Adipocyte (in vitro differentiated cells): Measurements from ENCODE around the gene VCPKMT.
"Not testable (repeated sequence)": the region's sequence is repeated elsewhere in the genome, so short reads cannot be mapped to it uniquely, and the experiment has no call there.

Experiments used
- DNase-seq: peaks from one replicate; pipeline ENCODE4 v3.0.0-alpha.2; 2015; ENCODE audit warnings: low read depth
- H3K27me3 ChIP-seq: replicated peaks from 2 replicates; pipeline ENCODE4 v1.7.0; 2013; ENCODE audit warnings: mild to moderate bottlenecking, low read length, moderate library complexity; ENCODE audit not compliant: control insufficient read depth, insufficient read depth
- H3K36me3 ChIP-seq: 2 replicates; pipeline ENCODE4 v1.7.0; 2013; ENCODE audit warnings: low read length, mild to moderate bottlenecking, moderate library complexity; ENCODE audit not compliant: control insufficient read depth, insufficient read depth, severe bottlenecking
- H3K4me1 ChIP-seq: 2 replicates; pipeline ENCODE4 v1.7.0; 2013; ENCODE audit warnings: mild to moderate bottlenecking, low read length, moderate library complexity; ENCODE audit not compliant: control insufficient read depth, insufficient read depth
- H3K4me3 ChIP-seq: 2 replicates; pipeline ENCODE4 v1.7.0; 2013; ENCODE audit warnings: mild to moderate bottlenecking, low read length, moderate library complexity
- H3K9ac ChIP-seq: 2 replicates; pipeline ENCODE4 v1.7.0; 2013; ENCODE audit warnings: mild to moderate bottlenecking, low read length, moderate library complexity
- H3K9me3 ChIP-seq: 2 replicates; pipeline ENCODE4 v1.7.0; 2013; ENCODE audit warnings: mild to moderate bottlenecking, low read length, moderate library complexity; ENCODE audit not compliant: control insufficient read depth

The VCPKMT gene

GRCh38 chr14:50082784-50083466 is 33.4 kb downstream of the VCPKMT start:
- no peaks in the 10 kb centered on the region for H3K4me1 ChIP-seq
- no peaks in the 10 kb centered on the region for H3K27me3 ChIP-seq
- peak; percentile 69 for DNase-seq
- H3K36me3 ChIP-seq: no peaks in the 10 kb centered on the region
- no peaks in the 10 kb centered on the region for H3K9me3 ChIP-seq
- H3K4me3 ChIP-seq: no peak overlapping the region
- H3K9ac ChIP-seq: peak overlapping the region; percentile 11

DNA sequence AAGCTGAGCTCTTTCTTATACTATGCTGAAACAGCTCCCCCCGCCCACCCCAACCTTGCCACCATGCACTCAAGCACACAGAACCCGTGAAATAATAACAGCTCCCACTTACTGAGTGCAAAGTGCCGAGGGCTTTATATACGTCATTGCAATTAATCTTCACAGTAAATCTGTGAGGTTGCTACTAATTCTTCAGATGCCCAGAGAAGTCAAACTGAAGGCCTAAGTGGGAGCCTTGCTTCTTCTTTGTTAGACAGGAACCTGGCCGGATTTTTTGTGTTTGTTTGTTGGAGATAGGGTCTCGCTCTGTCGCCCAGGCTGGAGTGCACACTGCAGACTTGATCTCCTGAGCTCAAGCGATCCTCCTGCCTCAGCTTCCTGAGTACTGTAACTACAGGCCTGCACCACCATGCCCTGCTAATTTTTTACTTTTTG is 34.0 kb downstream of the VCPKMT start:
- H3K9ac ChIP-seq: no peak overlapping the region
- no peak for DNase-seq
- H3K9me3 ChIP-seq: no peaks in the 10 kb centered on the region
- H3K36me3 ChIP-seq: no peaks in the 10 kb centered on the region
- H3K4me1 ChIP-seq: no peaks in the 10 kb centered on the region
- no peak overlapping the region for H3K4me3 ChIP-seq
- no peaks in the 10 kb centered on the region for H3K27me3 ChIP-seq

DNA sequence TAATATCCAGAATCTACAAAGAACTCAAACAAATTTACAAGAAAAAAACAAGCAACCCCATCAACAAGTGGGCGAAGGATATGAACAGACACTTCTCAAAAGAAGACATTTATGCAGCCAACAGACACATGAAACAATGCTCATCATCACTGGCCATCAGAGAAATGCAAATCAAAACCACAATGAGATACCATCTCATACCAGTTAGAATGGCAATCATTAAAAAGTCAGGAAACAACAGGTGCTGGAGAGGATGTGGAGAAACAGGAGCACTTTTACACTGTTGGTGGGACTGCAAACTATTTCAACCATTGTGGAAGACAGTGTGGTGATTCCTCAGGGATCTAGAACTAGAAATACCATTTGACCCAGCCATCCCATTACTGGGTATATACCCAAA is 37.3 kb downstream of the VCPKMT start:
- H3K4me3 ChIP-seq, H3K9ac ChIP-seq, H3K4me1 ChIP-seq, DNase-seq, H3K27me3 ChIP-seq, H3K36me3 ChIP-seq, H3K9me3 ChIP-seq: not testable (repeated sequence)

- H3K27me3 ChIP-seq, H3K9me3 ChIP-seq, DNase-seq, H3K4me1 ChIP-seq, H3K36me3 ChIP-seq, H3K4me3 ChIP-seq, H3K9ac ChIP-seq: not testable (repeated sequence)
Measured at GRCh38 chr14:50073663-50074062, 42.7 kb downstream of the VCPKMT start.

DNA sequence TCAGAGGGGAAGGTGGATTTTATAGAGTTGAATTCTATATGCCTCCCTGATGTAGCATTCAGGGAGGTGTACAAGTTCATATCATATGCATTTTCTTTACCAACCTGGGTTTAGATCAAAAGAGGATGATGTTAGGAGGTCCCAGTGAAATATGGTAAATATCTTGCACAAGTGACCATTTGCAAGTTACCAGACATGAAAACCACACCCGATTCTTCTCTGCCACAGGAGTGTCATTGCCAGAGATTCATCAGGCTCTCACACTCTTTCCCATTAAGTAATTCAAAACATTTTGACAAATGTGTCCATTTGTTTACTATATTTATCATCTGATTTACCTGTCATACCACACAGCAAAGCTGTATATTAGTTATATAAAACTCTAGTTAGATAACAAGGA is 44.0 kb downstream of the VCPKMT start:
- Histone ChIP-seq H3K4me3 (no peak overlapping the region), H3K36me3 (no peaks in the 10 kb centered on the region), H3K9me3 (no peaks in the 10 kb centered on the region), H3K4me1 (no peaks in the 10 kb centered on the region), H3K27me3 (no peaks in the 10 kb centered on the region), H3K9ac (no peak overlapping the region)
- no peak for DNase-seq

DNA sequence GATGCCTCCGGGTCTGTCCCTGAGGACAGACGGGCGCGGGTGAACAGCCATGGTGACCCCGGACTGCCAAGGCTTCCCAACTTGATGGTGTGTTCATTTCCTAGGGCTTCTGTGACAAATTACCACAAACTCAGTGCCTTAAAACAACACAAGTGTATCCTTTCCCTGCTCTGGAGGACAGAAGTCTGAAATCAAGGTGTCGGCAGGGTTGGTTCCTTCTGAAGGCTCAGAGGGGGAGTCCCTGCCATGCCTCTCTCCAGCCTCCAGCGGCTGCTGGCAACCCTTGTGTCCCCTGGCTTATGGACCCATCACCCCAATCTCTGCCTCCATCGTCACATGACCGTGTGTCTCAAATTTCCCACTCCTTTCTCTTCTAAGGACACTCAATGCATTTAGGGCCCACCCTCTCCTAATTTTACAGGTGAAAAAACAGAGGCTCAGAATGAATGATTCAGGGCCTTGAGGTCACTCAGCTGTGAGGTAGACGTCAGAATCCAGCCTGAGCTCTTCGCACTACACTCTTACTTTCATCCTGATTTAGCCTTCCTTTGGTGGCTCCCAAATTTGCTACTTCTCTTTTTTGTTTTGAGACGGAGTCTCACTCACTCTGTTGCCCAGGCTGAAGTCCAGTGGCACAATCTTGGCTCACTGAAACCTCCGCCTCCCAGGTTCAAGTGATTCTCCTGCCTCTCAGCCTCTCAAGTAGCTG is 45.4 kb downstream of the VCPKMT start:
- H3K27me3 ChIP-seq: no peaks in the 10 kb centered on the region
- no peak for DNase-seq
- H3K9ac ChIP-seq: no peak overlapping the region
- no peak overlapping the region for H3K4me3 ChIP-seq
- H3K9me3 ChIP-seq: no peaks in the 10 kb centered on the region
- no peaks in the 10 kb centered on the region for H3K4me1 ChIP-seq
- H3K36me3 ChIP-seq: no peaks in the 10 kb centered on the region

- no peaks in the 10 kb centered on the region for H3K27me3 ChIP-seq
- peaks cover 4% of the 10 kb centered on the region for H3K4me1 ChIP-seq
- H3K9me3 ChIP-seq: no peaks in the 10 kb centered on the region
- no peak for DNase-seq
- no peak overlapping the region for H3K9ac ChIP-seq
- no peak overlapping the region for H3K4me3 ChIP-seq
- H3K36me3 ChIP-seq: no peaks in the 10 kb centered on the region
Measured at GRCh38 chr14:50070230-50070629, 46.1 kb downstream of the VCPKMT start.

DNA sequence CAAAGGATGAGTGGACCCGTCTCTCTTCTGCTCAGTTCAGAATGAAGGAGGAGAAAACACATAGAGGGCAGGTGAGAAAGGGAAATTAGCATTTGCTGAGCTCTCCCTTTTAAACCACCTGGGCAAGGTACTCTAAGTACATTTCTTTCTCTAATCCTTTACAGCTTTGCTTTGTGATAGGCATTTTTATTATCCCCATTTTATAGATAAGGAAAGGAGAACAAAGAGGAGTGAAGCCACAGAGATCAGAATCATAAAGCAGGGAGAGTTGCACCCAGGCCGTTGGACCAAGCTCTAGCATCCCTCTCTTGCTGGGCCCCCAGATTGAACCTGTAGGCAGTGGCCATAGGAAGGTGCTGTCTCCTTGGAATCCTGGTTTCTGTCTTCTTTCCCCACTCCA is 47.0 kb downstream of the VCPKMT start:
- Histone ChIP-seq H3K9me3 (no peaks in the 10 kb centered on the region), H3K36me3 (no peaks in the 10 kb centered on the region), H3K9ac (no peak overlapping the region), H3K4me1 (peaks cover 8% of the 10 kb centered on the region), H3K4me3 (no peak overlapping the region), H3K27me3 (no peaks in the 10 kb centered on the region)
- no peak for DNase-seq

DNA sequence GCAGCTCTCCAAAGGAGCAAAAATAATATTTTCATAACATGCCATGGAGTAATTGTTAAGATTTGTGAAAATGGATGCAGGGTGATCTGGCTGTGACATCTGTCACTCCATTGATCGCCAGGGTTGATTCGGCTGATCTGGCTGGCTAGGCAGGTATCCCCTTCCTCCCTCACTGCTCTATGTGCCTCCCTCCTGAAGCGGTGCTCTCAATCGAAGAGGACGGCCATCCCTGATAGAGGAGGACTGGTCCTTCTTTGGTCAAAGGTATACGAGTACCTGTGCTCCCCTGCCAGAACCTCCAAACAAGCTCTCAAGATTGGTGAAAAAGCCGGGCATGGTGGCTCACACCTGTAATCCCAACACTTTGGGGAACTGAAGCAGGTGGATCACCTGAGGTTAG is 47.9 kb downstream of the VCPKMT start:
- Histone ChIP-seq H3K4me3 (no peak overlapping the region), H3K27me3 (no peaks in the 10 kb centered on the region), H3K9ac (no peak overlapping the region), H3K9me3 (no peaks in the 10 kb centered on the region), H3K36me3 (no peaks in the 10 kb centered on the region), H3K4me1 (peaks cover 8% of the 10 kb centered on the region)
- DNase-seq: no peak

DNA sequence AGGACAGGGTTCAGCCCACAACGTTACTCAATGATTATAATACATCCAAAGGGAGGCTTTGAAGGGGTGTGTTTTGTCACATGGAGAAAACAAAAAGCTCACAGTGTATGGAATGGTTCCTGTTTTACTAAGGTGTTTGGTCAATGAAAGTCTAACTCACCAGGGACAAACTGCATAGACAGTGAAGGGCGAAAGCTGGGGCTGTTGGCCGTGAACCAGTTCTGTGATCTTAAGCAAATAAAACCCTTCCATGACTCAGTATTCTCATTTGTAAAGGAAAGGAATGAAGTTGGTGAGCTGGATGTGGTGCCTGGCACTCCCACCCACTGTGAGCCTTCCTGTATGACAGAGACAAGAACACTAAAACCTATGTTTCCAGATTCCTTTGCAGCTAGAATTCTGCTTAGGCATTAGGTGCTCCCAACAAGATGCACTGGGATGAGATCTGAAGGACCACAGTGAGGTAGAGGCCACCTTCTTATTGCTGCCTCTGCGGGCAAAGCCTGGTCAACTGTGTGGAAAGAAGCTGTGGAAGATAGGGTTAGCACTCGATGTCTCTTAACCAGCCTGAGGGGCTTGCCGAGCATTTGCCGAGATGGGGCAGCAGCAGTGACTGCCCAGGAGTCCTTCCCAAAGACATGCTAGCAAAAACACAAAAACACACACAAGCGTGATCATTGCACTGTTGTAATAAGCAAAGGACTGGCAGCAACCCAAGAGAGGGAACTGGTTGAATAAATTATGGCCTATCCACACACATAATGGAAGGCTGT is 48.5 kb downstream of the VCPKMT start:
- Histone ChIP-seq H3K27me3 (no peaks in the 10 kb centered on the region), H3K4me3 (no peak overlapping the region), H3K36me3 (no peaks in the 10 kb centered on the region), H3K9me3 (no peaks in the 10 kb centered on the region), H3K9ac (no peak overlapping the region), H3K4me1 (peaks cover 9% of the 10 kb centered on the region)
- peak; percentile 57 for DNase-seq

- H3K27me3 ChIP-seq: no peaks in the 10 kb centered on the region
- no peaks in the 10 kb centered on the region for H3K9me3 ChIP-seq
- no peak for DNase-seq
- H3K9ac ChIP-seq: no peak overlapping the region
- H3K4me3 ChIP-seq: no peak overlapping the region
- no peaks in the 10 kb centered on the region for H3K36me3 ChIP-seq
- peaks cover 32% of the 10 kb centered on the region for H3K4me1 ChIP-seq
Measured at GRCh38 chr14:50065583-50065982, 50.8 kb downstream of the VCPKMT start.
